ENCODE data around the gene ITGB5.

ITGB5 gene

GRCh38 chr3:124843506-124844177, 43.5 kb downstream of the ITGB5 start:
- TF ChIP-seq CTCF (IDR thresholded peaks at IDR 0.05; ENCODE audit: low read depth, low read length): no peak
- DNase-seq (ENCODE audit: extremely low read depth, low read depth): no peak

GRCh38 chr3:124843047-124843446, 44.1 kb downstream of the ITGB5 start:
- TF ChIP-seq CTCF (IDR thresholded peaks at IDR 0.05; ENCODE audit: low read depth, low read length): no peak
- no peak for DNase-seq (ENCODE audit: extremely low read depth, low read depth)

- TF ChIP-seq CTCF (IDR thresholded peaks at IDR 0.05; ENCODE audit: low read depth, low read length): no peak
- DNase-seq (ENCODE audit: extremely low read depth, low read depth): no peak
Measured at GRCh38 chr3:124841517-124841916, 45.6 kb downstream of the ITGB5 start.

GRCh38 chr3:124840331-124840730, 46.8 kb downstream of the ITGB5 start:
- no peak for TF ChIP-seq CTCF (IDR thresholded peaks at IDR 0.05; ENCODE audit: low read depth, low read length)
- no peak for DNase-seq (ENCODE audit: extremely low read depth, low read depth)

- no peak for DNase-seq (ENCODE audit: extremely low read depth, low read depth)
- no peak for TF ChIP-seq CTCF (IDR thresholded peaks at IDR 0.05; ENCODE audit: low read depth, low read length)
Measured at GRCh38 chr3:124839896-124840295, 47.3 kb downstream of the ITGB5 start.

GRCh38 chr3:124838963-124839362, 48.2 kb downstream of the ITGB5 start:
- DNase-seq (ENCODE audit: extremely low read depth, low read depth): no peak
- TF ChIP-seq CTCF (IDR thresholded peaks at IDR 0.05; ENCODE audit: low read depth, low read length): no peak

- DNase-seq (ENCODE audit: extremely low read depth, low read depth): peak; percentile 79
- TF ChIP-seq CTCF (IDR thresholded peaks at IDR 0.05; ENCODE audit: low read depth, low read length): no peak
Measured at GRCh38 chr3:124837730-124838186, 49.4 kb downstream of the ITGB5 start.
